K562 (cell line): Measurements from ENCODE around the gene ALDH16A1. TPM values are rescaled to one million over a fixed set of nuclear protein-coding genes. Genes with fewer than 3 reads are reported as not detected.

ENCODE experiments used
- CREBBP ChIP-seq: IDR thresholded peaks from one replicate; pipeline ENCODE4 v1.6.1; 2012; ENCODE audit warnings: low read depth, mild to moderate bottlenecking, control low read depth, inconsistent platforms, low read length
- GATAD2A ChIP-seq: fragments of 450-650 bp; IDR thresholded peaks from 2 replicates; pipeline ENCODE4 v1.6.1; 2017
- HDAC1 ChIP-seq, 2 experiments: fragments of 450-650 bp; IDR thresholded peaks; 2 replicates each; pipeline ENCODE4 v1.6.1; 2016 to 2017; ENCODE audit warnings: inconsistent platforms in 1 of 2, mild to moderate bottlenecking in 1 of 2, moderate library complexity in 1 of 2
- TAF1 ChIP-seq: IDR thresholded peaks from 2 replicates; pipeline ENCODE4 v1.6.1; 2011; ENCODE audit warnings: mild to moderate bottlenecking, low read length, moderate library complexity; ENCODE audit not compliant: insufficient read depth, control insufficient read depth, severe bottlenecking; ENCODE audit errors: extremely low read depth
- TSC22D4 ChIP-seq: fragments of 450-650 bp; IDR thresholded peaks from 2 replicates; pipeline ENCODE4 v1.6.1; 2016; ENCODE audit warnings: missing genetic modification characterization, missing biosample characterization, control low read depth
- ZBED1 ChIP-seq: IDR thresholded peaks from 2 replicates; pipeline ENCODE4 v1.6.1; 2014
- ZBTB1 ChIP-seq: sonication (generic); formaldehyde crosslinking; IDR thresholded peaks from 2 replicates; pipeline ENCODE4 v1.8.1; 2023; ENCODE audit warnings: missing genetic modification reagents, low read depth, mild to moderate bottlenecking, borderline replicate concordance
- ZNF217 ChIP-seq: sonication (generic); formaldehyde crosslinking; IDR thresholded peaks from 2 replicates; pipeline ENCODE4 v1.8.0; 2022; ENCODE audit warnings: mild to moderate bottlenecking, missing genetic modification reagents
- ZNF696 ChIP-seq: fragments of 250-450 bp; sonication (Bioruptor Pico); conservative IDR thresholded peaks from 2 replicates; pipeline ENCODE4 v1.4.0; 2020; ENCODE audit warnings: mild to moderate bottlenecking, moderate library complexity
- polyA plus RNA-seq, 8 experiments: library from polyadenylated mRNA; depleted of rRNA in 4 of 8; stranded (reverse) in 5 of 8; unstranded in 3 of 8; fragments of >200 nt; fragmentation: Nextera tagmentation in 2 of 8; fragmentation: Illumina TruSeq in 1 of 8; extraction: Ambion mirVana in 2 of 8; extraction: Trizol in 1 of 8; gene quantifications; 2 replicates each; pipeline versions ENCODE4 v1.2.1 to v1.2.3, GENCODE V29; 2011 to 2014; ENCODE audit warnings: inconsistent platforms in 1 of 8, missing spikeins in 1 of 8
- total RNA-seq, 7 experiments: library from RNA; depleted of rRNA in 6 of 7; stranded (reverse); fragments of >200 nt in 6 of 7; fragmentation: Illumina TruSeq in 2 of 7; extraction: Trizol in 2 of 7; gene quantifications; 2 replicates each; pipeline versions ENCODE4 v1.2.1 to v1.2.3, GENCODE V29; 2011 to 2021; ENCODE audit warnings: low replicate concordance in 1 of 7
- TF ChIP-seq, protein P1 (sequence below): fragments of 450-650 bp; IDR thresholded peaks from 2 replicates; pipeline ENCODE4 v1.6.1; 2016; ENCODE audit warnings: borderline replicate concordance
- TF ChIP-seq, protein P2 (sequence below): fragments of 200-600 bp; sonication (generic); IDR thresholded peaks from one replicate; pipeline ENCODE4 v1.6.1; 2012; ENCODE audit warnings: mild to moderate bottlenecking, low read depth, low read length, inconsistent platforms
- TF ChIP-seq, protein P3 (sequence below): sonication (generic); formaldehyde crosslinking; IDR thresholded peaks from 2 replicates; pipeline ENCODE4 v1.8.1; 2022; ENCODE audit warnings: missing genetic modification reagents

Gene ALDH16A1
- total and polyA plus RNA-seq, 9 of the 15 experiments (the other 6 are each of a cell fraction or from before 2014, with no cell fraction given), result 2.2 to 52.2 (median 7.6) TPM

DNA sequence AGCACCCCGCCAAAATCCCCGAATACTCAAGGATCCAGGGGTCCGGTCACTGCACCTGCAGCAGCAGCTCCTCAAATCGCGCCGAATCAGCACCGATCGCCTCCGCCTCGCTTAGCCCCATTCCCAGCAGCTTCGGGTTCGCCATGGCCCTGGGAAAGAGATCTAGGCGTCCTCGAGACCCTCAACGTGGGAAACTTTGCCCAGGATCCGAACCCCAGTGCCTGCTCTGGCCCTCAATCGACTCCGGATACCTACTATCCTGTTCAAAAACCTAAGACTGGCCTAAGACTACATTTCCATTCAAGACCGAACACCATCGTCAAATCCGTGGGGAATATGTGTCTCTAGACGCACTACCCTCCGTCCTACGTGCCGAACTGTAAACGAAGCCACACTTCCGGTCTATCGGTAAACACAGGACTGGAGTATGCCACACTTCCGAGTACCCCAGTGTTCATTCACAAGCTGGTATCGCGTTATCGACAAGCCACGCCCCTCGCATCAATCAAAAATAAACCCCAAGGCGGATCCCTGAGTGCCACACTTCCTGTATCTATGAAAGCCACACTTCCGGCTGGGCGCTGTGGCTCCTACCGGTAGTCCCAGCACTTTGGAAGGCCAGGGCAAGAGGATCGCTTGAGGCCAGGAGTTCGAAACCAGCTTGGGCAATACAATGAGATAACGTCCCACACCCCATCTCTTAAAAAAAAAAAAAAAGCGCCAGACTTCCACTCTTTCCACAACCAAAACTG lies 1.4 kb upstream of the ALDH16A1 start, which contains the start of gene PIH1D1 (continued):
- TF ChIP-seq, protein P1, sequence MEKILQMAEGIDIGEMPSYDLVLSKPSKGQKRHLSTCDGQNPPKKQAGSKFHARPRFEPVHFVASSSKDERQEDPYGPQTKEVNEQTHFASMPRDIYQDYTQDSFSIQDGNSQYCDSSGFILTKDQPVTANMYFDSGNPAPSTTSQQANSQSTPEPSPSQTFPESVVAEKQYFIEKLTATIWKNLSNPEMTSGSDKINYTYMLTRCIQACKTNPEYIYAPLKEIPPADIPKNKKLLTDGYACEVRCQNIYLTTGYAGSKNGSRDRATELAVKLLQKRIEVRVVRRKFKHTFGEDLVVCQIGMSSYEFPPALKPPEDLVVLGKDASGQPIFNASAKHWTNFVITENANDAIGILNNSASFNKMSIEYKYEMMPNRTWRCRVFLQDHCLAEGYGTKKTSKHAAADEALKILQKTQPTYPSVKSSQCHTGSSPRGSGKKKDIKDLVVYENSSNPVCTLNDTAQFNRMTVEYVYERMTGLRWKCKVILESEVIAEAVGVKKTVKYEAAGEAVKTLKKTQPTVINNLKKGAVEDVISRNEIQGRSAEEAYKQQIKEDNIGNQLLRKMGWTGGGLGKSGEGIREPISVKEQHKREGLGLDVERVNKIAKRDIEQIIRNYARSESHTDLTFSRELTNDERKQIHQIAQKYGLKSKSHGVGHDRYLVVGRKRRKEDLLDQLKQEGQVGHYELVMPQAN, result peak; percentile 63
- no peak for TF ChIP-seq ZNF696 (CRISPR knock-in tag)
- peak; percentile 68 for TF ChIP-seq TAF1
- TF ChIP-seq, protein P2, sequence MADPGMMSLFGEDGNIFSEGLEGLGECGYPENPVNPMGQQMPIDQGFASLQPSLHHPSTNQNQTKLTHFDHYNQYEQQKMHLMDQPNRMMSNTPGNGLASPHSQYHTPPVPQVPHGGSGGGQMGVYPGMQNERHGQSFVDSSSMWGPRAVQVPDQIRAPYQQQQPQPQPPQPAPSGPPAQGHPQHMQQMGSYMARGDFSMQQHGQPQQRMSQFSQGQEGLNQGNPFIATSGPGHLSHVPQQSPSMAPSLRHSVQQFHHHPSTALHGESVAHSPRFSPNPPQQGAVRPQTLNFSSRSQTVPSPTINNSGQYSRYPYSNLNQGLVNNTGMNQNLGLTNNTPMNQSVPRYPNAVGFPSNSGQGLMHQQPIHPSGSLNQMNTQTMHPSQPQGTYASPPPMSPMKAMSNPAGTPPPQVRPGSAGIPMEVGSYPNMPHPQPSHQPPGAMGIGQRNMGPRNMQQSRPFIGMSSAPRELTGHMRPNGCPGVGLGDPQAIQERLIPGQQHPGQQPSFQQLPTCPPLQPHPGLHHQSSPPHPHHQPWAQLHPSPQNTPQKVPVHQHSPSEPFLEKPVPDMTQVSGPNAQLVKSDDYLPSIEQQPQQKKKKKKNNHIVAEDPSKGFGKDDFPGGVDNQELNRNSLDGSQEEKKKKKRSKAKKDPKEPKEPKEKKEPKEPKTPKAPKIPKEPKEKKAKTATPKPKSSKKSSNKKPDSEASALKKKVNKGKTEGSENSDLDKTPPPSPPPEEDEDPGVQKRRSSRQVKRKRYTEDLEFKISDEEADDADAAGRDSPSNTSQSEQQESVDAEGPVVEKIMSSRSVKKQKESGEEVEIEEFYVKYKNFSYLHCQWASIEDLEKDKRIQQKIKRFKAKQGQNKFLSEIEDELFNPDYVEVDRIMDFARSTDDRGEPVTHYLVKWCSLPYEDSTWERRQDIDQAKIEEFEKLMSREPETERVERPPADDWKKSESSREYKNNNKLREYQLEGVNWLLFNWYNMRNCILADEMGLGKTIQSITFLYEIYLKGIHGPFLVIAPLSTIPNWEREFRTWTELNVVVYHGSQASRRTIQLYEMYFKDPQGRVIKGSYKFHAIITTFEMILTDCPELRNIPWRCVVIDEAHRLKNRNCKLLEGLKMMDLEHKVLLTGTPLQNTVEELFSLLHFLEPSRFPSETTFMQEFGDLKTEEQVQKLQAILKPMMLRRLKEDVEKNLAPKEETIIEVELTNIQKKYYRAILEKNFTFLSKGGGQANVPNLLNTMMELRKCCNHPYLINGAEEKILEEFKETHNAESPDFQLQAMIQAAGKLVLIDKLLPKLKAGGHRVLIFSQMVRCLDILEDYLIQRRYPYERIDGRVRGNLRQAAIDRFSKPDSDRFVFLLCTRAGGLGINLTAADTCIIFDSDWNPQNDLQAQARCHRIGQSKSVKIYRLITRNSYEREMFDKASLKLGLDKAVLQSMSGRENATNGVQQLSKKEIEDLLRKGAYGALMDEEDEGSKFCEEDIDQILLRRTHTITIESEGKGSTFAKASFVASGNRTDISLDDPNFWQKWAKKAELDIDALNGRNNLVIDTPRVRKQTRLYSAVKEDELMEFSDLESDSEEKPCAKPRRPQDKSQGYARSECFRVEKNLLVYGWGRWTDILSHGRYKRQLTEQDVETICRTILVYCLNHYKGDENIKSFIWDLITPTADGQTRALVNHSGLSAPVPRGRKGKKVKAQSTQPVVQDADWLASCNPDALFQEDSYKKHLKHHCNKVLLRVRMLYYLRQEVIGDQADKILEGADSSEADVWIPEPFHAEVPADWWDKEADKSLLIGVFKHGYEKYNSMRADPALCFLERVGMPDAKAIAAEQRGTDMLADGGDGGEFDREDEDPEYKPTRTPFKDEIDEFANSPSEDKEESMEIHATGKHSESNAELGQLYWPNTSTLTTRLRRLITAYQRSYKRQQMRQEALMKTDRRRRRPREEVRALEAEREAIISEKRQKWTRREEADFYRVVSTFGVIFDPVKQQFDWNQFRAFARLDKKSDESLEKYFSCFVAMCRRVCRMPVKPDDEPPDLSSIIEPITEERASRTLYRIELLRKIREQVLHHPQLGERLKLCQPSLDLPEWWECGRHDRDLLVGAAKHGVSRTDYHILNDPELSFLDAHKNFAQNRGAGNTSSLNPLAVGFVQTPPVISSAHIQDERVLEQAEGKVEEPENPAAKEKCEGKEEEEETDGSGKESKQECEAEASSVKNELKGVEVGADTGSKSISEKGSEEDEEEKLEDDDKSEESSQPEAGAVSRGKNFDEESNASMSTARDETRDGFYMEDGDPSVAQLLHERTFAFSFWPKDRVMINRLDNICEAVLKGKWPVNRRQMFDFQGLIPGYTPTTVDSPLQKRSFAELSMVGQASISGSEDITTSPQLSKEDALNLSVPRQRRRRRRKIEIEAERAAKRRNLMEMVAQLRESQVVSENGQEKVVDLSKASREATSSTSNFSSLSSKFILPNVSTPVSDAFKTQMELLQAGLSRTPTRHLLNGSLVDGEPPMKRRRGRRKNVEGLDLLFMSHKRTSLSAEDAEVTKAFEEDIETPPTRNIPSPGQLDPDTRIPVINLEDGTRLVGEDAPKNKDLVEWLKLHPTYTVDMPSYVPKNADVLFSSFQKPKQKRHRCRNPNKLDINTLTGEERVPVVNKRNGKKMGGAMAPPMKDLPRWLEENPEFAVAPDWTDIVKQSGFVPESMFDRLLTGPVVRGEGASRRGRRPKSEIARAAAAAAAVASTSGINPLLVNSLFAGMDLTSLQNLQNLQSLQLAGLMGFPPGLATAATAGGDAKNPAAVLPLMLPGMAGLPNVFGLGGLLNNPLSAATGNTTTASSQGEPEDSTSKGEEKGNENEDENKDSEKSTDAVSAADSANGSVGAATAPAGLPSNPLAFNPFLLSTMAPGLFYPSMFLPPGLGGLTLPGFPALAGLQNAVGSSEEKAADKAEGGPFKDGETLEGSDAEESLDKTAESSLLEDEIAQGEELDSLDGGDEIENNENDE, result no peak
- TF ChIP-seq TSC22D4 (tag), result no peak
- TF ChIP-seq GATAD2A, result no peak
- TF ChIP-seq, protein P3, sequence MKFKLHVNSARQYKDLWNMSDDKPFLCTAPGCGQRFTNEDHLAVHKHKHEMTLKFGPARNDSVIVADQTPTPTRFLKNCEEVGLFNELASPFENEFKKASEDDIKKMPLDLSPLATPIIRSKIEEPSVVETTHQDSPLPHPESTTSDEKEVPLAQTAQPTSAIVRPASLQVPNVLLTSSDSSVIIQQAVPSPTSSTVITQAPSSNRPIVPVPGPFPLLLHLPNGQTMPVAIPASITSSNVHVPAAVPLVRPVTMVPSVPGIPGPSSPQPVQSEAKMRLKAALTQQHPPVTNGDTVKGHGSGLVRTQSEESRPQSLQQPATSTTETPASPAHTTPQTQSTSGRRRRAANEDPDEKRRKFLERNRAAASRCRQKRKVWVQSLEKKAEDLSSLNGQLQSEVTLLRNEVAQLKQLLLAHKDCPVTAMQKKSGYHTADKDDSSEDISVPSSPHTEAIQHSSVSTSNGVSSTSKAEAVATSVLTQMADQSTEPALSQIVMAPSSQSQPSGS (CRISPR knock-in tag), result no peak
- peak in 1 of 2 experiments; percentile 73; a peak in 2 of 4 replicates for TF ChIP-seq HDAC1 (IDR thresholded peaks at IDR 0.05)
- TF ChIP-seq CREBBP, result no peak
- TF ChIP-seq ZNF217 (CRISPR knock-in tag), result no peak
- no peak for TF ChIP-seq ZBED1
- no peak for TF ChIP-seq ZBTB1 (CRISPR knock-in tag)
